Stimulated activated CD8-positive, alpha-beta memory T cell treated with anti-CD3 and anti-CD28 coated beads, Interleukin-4, amount 100 ng/mL, for 1 hour (primary cell): ENCODE data around the gene PCCB.
"Not testable (repeated sequence)": the region's sequence is repeated elsewhere in the genome, so short reads cannot be mapped to it uniquely, and the experiment has no call there.

Experiments
- DNase-seq, 2 donors: peaks; one replicate each; pipeline ENCODE4 v3.0.0-alpha.2; 2020; ENCODE audit warnings: low read depth in 2 of 2, low spot score in 1 of 2

The PCCB gene

GRCh38 chr3:136261826-136262225, 11.7 kb downstream of the PCCB start:
- no peak for DNase-seq

GRCh38 chr3:136262559-136262958, 12.4 kb downstream of the PCCB start:
- DNase-seq, result no peak

- DNase-seq, result no peak
Measured at GRCh38 chr3:136263251-136263650, 13.1 kb downstream of the PCCB start.

GRCh38 chr3:136266468-136267125, 16.5 kb downstream of the PCCB start:
- DNase-seq, result not testable (repeated sequence)

GRCh38 chr3:136267235-136267634, 17.1 kb downstream of the PCCB start:
- no peak for DNase-seq

- no peak for DNase-seq
Measured at GRCh38 chr3:136270179-136270578, 20.0 kb downstream of the PCCB start.

GRCh38 chr3:136271626-136272025, 21.5 kb downstream of the PCCB start:
- DNase-seq, result not testable (repeated sequence)

- DNase-seq, result no peak
Measured at GRCh38 chr3:136276049-136276755, 26.1 kb downstream of the PCCB start.

GRCh38 chr3:136277115-136277514, 27.0 kb downstream of the PCCB start:
- no peak for DNase-seq

GRCh38 chr3:136277634-136278033, 27.5 kb downstream of the PCCB start:
- no peak for DNase-seq

GRCh38 chr3:136279092-136279491, 29.0 kb downstream of the PCCB start:
- DNase-seq, result no peak

GRCh38 chr3:136280961-136281360, 30.8 kb downstream of the PCCB start:
- DNase-seq, result no peak

- no peak for DNase-seq
Measured at GRCh38 chr3:136281966-136282520, 31.9 kb downstream of the PCCB start.

- DNase-seq, result no peak
Measured at GRCh38 chr3:136283627-136284026, 33.5 kb downstream of the PCCB start.

- no peak for DNase-seq
Measured at GRCh38 chr3:136291302-136291701, 41.2 kb downstream of the PCCB start.

- no peak for DNase-seq
Measured at GRCh38 chr3:136292500-136292899, 42.4 kb downstream of the PCCB start.

GRCh38 chr3:136293279-136293678, 43.1 kb downstream of the PCCB start:
- no peak for DNase-seq

- DNase-seq, result no peak
Measured at GRCh38 chr3:136294176-136294575, 44.0 kb downstream of the PCCB start.

- no peak for DNase-seq
Measured at GRCh38 chr3:136296960-136297359, 46.8 kb downstream of the PCCB start.

GRCh38 chr3:136297826-136298225, 47.7 kb downstream of the PCCB start:
- DNase-seq, result no peak

GRCh38 chr3:136300444-136300843, 50.3 kb downstream of the PCCB start:
- DNase-seq, result no peak

GRCh38 chr3:136305879-136306278, 55.7 kb downstream of the PCCB start:
- DNase-seq, result no peak

- DNase-seq, result no peak
Measured at GRCh38 chr3:136311261-136311660, 61.1 kb downstream of the PCCB start.
